Progenitor cell of endocrine pancreas (in vitro differentiated cells): ENCODE results near the gene CLP1. TPM values are rescaled to one million over a fixed set of nuclear protein-coding genes. Genes with fewer than 3 reads are reported as not detected.

Experiments
- DNase-seq: peaks from one replicate; pipeline ENCODE4 v3.0.0; 2021; ENCODE audit warnings: low spot score; ENCODE audit not compliant: unreplicated experiment
- H3K27ac Mint-ChIP-seq: 2 replicates; pipeline ENCODE4 v1.8.0; 2021; ENCODE audit warnings: mild to moderate bottlenecking, moderate library complexity, mixed read lengths
- H3K27me3 Mint-ChIP-seq: 2 replicates; pipeline ENCODE4 v1.8.0; 2021; ENCODE audit warnings: mixed read lengths
- H3K36me3 Mint-ChIP-seq: 2 replicates; pipeline ENCODE4 v1.8.0; 2022; ENCODE audit warnings: mixed read lengths; ENCODE audit not compliant: insufficient read depth
- H3K4me1 Mint-ChIP-seq: 2 replicates; pipeline ENCODE4 v1.8.0; 2021; ENCODE audit warnings: low read depth, mixed read lengths
- H3K4me3 Mint-ChIP-seq: 2 replicates; pipeline ENCODE4 v1.8.0; 2021; ENCODE audit warnings: low read depth, mild to moderate bottlenecking, moderate library complexity, mixed read lengths
- H3K9me3 Mint-ChIP-seq: 2 replicates; pipeline ENCODE4 v1.8.0; 2021; ENCODE audit warnings: low read depth, mixed read lengths
- CTCF ChIP-seq: fragments of 200-600 bp; sonication (generic); IDR thresholded peaks from one replicate; pipeline ENCODE4 v1.5.0; 2021; ENCODE audit warnings: antibody characterized with exemption, mild to moderate bottlenecking; ENCODE audit not compliant: unreplicated experiment
- total RNA-seq: library from RNA; stranded (reverse); gene quantifications from 2 replicates; pipeline ENCODE4 v1.2.1, GENCODE V29; 2021

CLP1 gene
- total RNA-seq, 1 donor from 2014 or later: 22.2 TPM

DNA sequence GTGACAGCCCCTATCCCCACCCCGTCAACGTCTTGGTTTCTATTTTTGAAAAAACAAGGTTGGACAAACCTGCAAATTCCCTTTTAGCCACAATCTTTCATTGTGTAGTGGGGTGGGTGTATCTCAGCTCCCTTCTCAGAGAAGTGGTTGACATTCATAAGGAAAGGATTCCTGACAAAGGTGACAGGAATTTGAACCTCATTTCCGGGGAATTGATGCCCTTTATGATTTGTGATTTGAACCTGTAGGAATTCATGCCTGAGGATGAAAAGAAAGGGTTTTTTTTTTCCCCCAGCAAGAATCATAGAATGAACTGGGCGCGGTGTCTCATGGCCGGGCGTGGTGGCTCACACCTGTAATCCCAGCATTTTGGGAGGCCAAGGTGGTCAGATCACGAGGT lies 22.3 kb upstream of the CLP1 start:
- Mint-ChIP-seq H3K9me3 (no peaks in the 10 kb centered on the region), H3K27me3 (peaks cover 4% of the 10 kb centered on the region), H3K27ac (no peak overlapping the region), H3K4me3 (no peak overlapping the region), H3K4me1 (peaks cover 15% of the 10 kb centered on the region), H3K36me3 (peaks cover 1% of the 10 kb centered on the region)
- no peak for TF ChIP-seq CTCF
- no peak for DNase-seq

DNA sequence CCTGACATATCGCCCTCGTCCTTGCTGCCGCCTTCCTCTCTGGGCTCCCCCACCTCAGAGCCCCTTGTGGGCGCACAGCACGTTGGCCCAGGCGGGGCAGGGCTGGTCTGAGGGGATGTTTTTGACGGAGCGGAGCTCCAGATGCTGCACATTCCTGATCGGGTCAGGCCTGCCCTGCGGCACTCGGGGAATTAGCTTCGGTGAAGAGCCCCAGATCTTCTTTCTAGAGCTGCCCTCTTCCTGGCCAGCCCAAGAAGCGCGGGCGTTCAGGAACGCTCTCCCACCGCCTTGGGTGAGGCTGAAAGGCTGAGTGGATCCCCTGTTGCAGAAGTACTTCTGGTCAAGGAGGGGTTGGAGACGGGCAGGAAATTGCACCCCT lies 19.9 kb upstream of the CLP1 start:
- Mint-ChIP-seq H3K4me1 (peaks cover 32% of the 10 kb centered on the region), H3K4me3 (peak overlapping the region; percentile 98), H3K27ac (peak overlapping the region; percentile 98), H3K36me3 (peaks cover 5% of the 10 kb centered on the region), H3K9me3 (no peaks in the 10 kb centered on the region), H3K27me3 (no peaks in the 10 kb centered on the region)
- no peak for TF ChIP-seq CTCF
- DNase-seq: no peak

DNA sequence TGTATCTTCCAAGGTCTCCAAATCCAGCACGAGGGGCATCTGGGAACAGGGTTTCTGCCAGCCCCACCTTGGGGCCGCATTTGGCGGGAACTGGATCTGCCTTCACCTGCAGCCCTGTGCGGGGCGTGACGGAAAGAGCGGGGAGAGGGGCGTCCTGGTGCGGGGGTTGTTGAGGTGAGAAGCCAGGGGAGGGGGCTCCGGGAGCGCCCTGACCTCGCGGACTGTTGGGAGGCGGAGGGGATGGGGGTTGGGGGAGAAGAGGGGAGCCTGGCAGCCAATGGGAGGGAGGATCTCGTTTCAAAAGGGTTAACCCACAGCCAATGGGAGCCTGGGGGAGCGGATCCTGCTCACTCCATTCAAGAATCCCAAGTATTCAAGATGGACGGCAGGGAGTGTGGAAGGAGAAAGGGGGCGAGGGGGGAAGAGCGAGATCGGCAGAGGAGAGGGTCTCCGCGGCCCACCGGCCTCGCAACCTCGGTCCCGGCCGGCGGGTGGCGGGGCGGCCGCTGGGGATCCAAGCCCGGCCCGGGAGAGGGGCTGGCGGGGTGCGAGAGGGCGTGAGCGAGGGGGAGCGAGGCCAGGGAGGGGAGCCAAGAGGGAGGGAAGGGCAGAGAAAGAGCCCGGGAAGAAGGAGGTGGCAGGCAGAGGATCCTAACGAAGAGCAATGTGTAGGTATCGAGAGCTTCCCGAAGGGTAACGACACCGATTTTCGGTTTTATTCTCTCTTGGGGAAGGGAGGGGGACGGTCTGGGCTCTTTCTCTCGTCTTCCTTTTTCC lies 19.4 kb upstream of the CLP1 start:
- no peaks in the 10 kb centered on the region for H3K9me3 Mint-ChIP-seq
- peak overlapping the region; percentile 98 for H3K4me3 Mint-ChIP-seq
- H3K4me1 Mint-ChIP-seq: peaks cover 34% of the 10 kb centered on the region
- no peak for TF ChIP-seq CTCF
- peak; percentile 76 for DNase-seq
- no peaks in the 10 kb centered on the region for H3K27me3 Mint-ChIP-seq
- peaks cover 7% of the 10 kb centered on the region for H3K36me3 Mint-ChIP-seq
- H3K27ac Mint-ChIP-seq: peak overlapping the region; percentile 98

DNA sequence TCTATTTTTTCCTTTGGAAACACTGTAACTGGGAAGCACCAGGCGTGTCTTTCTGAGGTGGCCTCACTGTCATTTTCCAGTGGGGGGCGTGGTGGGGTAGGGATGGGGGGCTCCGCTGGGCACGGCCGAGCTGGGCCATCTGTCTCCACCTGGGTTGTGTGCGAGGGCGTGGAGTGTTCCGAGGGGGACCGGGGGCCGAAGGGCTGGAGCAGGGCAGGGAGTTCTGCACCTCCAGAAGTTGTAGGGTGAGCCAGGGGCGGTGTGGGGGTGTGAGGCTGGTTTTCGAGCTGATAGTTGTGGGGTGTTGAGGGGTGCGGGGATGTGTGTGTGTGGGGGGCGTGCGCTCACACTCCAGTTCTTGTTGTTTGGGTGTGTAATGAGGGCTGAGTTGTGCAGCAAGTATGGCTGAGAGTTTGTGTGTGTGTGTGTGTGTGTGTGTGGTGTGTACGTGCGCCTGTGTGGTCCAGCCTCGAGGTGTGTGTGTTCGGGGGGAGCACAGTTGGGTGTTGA lies 18.7 kb upstream of the CLP1 start:
- H3K36me3 Mint-ChIP-seq: peaks cover 12% of the 10 kb centered on the region
- TF ChIP-seq CTCF: no peak
- H3K27ac Mint-ChIP-seq: peak overlapping the region; percentile 98
- DNase-seq: no peak
- no peaks in the 10 kb centered on the region for H3K9me3 Mint-ChIP-seq
- H3K4me1 Mint-ChIP-seq: peaks cover 40% of the 10 kb centered on the region
- peak overlapping the region; percentile 98 for H3K4me3 Mint-ChIP-seq
- no peaks in the 10 kb centered on the region for H3K27me3 Mint-ChIP-seq

DNA sequence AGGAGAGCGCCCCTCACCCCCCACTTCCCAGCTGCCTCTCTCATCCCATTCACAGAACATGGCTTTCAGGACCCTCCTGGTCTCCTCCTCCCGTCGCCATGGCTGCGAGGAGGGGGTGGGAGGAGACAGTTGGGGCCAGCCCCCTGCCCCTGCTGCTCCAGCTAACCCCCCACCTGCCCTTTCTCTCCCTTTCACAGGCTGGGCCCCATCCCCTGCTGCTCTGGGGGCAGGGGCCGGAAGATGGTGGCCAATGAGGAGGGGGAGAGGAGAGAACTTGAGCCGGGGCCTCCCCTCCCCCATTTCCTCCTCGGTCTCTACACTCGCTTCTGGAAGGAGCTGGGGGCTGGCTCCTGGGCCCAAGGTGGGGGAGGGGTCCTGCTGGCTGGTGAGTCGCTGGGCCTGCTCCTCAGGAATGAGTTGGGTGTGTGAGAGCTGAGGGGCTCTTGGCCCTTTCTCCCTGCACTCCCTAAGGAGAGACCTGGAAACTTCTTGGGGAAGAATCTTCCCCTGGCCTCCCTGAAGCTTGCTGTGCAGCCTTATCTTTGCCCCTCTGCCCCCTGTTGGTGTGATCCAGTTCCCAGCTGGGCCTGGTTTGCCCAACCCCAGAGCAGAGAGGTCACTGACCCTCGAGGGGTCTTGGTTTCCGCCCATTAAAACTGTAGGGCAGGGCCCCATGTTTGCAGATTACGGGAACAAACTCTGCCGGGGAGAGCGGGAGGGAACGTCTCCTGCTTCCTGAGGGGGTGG lies 18.1 kb upstream of the CLP1 start:
- peaks cover 12% of the 10 kb centered on the region for H3K36me3 Mint-ChIP-seq
- H3K9me3 Mint-ChIP-seq: no peaks in the 10 kb centered on the region
- peak overlapping the region; percentile 98 for H3K4me3 Mint-ChIP-seq
- DNase-seq: peak; percentile 88
- peak; percentile 27 for TF ChIP-seq CTCF
- no peaks in the 10 kb centered on the region for H3K27me3 Mint-ChIP-seq
- H3K27ac Mint-ChIP-seq: peak overlapping the region; percentile 98
- peaks cover 42% of the 10 kb centered on the region for H3K4me1 Mint-ChIP-seq
